GM15510 (cell line): Measurements from ENCODE around the gene CS.

Experiments used
- POLR2A ChIP-seq: IDR thresholded peaks from 3 replicates; pipeline ENCODE4 v1.6.1; 2011; ENCODE audit warnings: borderline replicate concordance; ENCODE audit not compliant: insufficient read length; ENCODE audit errors: extremely low read depth

Gene CS

GRCh38 chr12:56242986-56243385, 57.1 kb downstream of the CS start:
- no peak for TF ChIP-seq POLR2A

GRCh38 chr12:56241424-56242303, 58.5 kb downstream of the CS start:
- TF ChIP-seq POLR2A: no peak

- no peak for TF ChIP-seq POLR2A
Measured at GRCh38 chr12:56237552-56237951, 62.6 kb downstream of the CS start.

- no peak for TF ChIP-seq POLR2A
Measured at GRCh38 chr12:56236985-56237384, 63.1 kb downstream of the CS start.

GRCh38 chr12:56236091-56236490, 64.0 kb downstream of the CS start:
- no peak for TF ChIP-seq POLR2A

- TF ChIP-seq POLR2A: no peak
Measured at GRCh38 chr12:56234746-56235436, 65.2 kb downstream of the CS start.

- TF ChIP-seq POLR2A: no peak
Measured at GRCh38 chr12:56231184-56231582, 68.9 kb downstream of the CS start.

- no peak for TF ChIP-seq POLR2A
Measured at GRCh38 chr12:56230432-56231183, 69.5 kb downstream of the CS start.

- no peak for TF ChIP-seq POLR2A
Measured at GRCh38 chr12:56229916-56230431, 70.2 kb downstream of the CS start, which contains the start of gene SLC39A5. TSS of gene SLC39A5 (plus strand) at chr12:56230051. CDS start at chr12:56231275, 1,224 bp downstream.

GRCh38 chr12:56229082-56229481, 71.0 kb downstream of the CS start:
- TF ChIP-seq POLR2A: no peak

- TF ChIP-seq POLR2A: no peak
Measured at GRCh38 chr12:56224954-56225353, 75.2 kb downstream of the CS start.

- TF ChIP-seq POLR2A: peak; percentile 68
Measured at GRCh38 chr12:56224102-56224701, 75.9 kb downstream of the CS start, which contains the start of gene NABP2. TSS of gene NABP2 (plus strand) at chr12:56224342. CDS start at chr12:56224857, 515 bp downstream.

- TF ChIP-seq POLR2A: no peak
Measured at GRCh38 chr12:56223571-56224101, 76.5 kb downstream of the CS start.

GRCh38 chr12:56222531-56222895, 77.6 kb downstream of the CS start:
- TF ChIP-seq POLR2A: no peak

GRCh38 chr12:56221757-56222530, 78.2 kb downstream of the CS start, which contains the start of gene RNF41:
TSS of gene RNF41 (minus strand) at chr12:56221922. CDS start at chr12:56214047, 7,875 bp downstream.
- peak; percentile 95 for TF ChIP-seq POLR2A
